SJCRH30 (cell line): ENCODE data around the gene OR5D14. TPM values are rescaled to one million over a fixed set of nuclear protein-coding genes. Genes with fewer than 3 reads are reported as not detected.

Experiments
- DNase-seq, 2 experiments: peaks; one replicate each; pipeline ENCODE4 v3.0.0-alpha.2; 2015 to 2020
- H3K27ac ChIP-seq: fragments of 250-450 bp; sonication (Bioruptor Pico); 2 replicates; pipeline ENCODE4 v1.5.1; 2020; ENCODE audit warnings: mild to moderate bottlenecking, moderate library complexity
- H3K27me3 ChIP-seq: fragments of 250-450 bp; sonication (Bioruptor Pico); 2 replicates; pipeline ENCODE4 v1.5.1; 2020; ENCODE audit warnings: mild to moderate bottlenecking, moderate library complexity
- H3K36me3 ChIP-seq: fragments of 250-450 bp; sonication (Bioruptor Pico); 2 replicates; pipeline ENCODE4 v1.5.1; 2020; ENCODE audit warnings: mild to moderate bottlenecking, moderate library complexity
- H3K4me1 ChIP-seq: fragments of 250-450 bp; sonication (Bioruptor Pico); 2 replicates; pipeline ENCODE4 v1.5.1; 2020; ENCODE audit warnings: mild to moderate bottlenecking, moderate library complexity
- H3K4me3 ChIP-seq: fragments of 250-450 bp; sonication (Bioruptor Pico); 2 replicates; pipeline ENCODE4 v1.5.1; 2020; ENCODE audit warnings: mild to moderate bottlenecking, moderate library complexity
- H3K9me3 ChIP-seq: fragments of 250-450 bp; sonication (Bioruptor Pico); replicated peaks from 2 replicates; pipeline ENCODE4 v1.5.1; 2020; ENCODE audit warnings: mild to moderate bottlenecking, moderate library complexity
- total RNA-seq: library from RNA; depleted of rRNA; stranded (reverse); fragments of >200 nt; shearing (Covaris generic); gene quantifications from 2 replicates; pipeline ENCODE4 v1.2.3, GENCODE V29; 2014; rRNA removed

Gene OR5D14
- total RNA-seq = not detected in 2 replicates

- Histone ChIP-seq H3K4me3 (no peak within 1 kb of the TSS), H3K36me3 (no peaks in the 10 kb centered on the region), H3K9me3 (no peaks in the 10 kb centered on the region), H3K27ac (no peak within 1 kb of the TSS), H3K27me3 (no peaks in the 10 kb centered on the region), H3K4me1 (no peaks in the 10 kb centered on the region)
- DNase-seq = no peak
Observed at GRCh38 chr11:55795256-55795655, at the start of gene OR5D14. TSS of gene OR5D14 (plus strand) at chr11:55795556. CDS start at chr11:55795556, 0 bp downstream.

- Histone ChIP-seq H3K4me1 (no peaks in the 10 kb centered on the region), H3K36me3 (no peaks in the 10 kb centered on the region), H3K4me3 (no peak within 1 kb of the TSS), H3K27ac (no peak within 1 kb of the TSS), H3K9me3 (no peaks in the 10 kb centered on the region), H3K27me3 (peaks cover 2% of the 10 kb centered on the region; the same call in 1 of the 2 replicates)
- DNase-seq = no peak
Observed at GRCh38 chr11:55773138-55773537, 22.2 kb upstream of the OR5D14 start, which contains the start of gene OR5D13. TSS of gene OR5D13 (plus strand) at chr11:55773438. CDS start at chr11:55773438, 0 bp downstream.

GRCh38 chr11:55791606-55792005 lies 3.8 kb upstream of the OR5D14 start:
- Histone ChIP-seq H3K9me3 (no peaks in the 10 kb centered on the region), H3K27me3 (no peaks in the 10 kb centered on the region), H3K4me3 (no peak overlapping the region), H3K27ac (no peak overlapping the region), H3K36me3 (no peaks in the 10 kb centered on the region), H3K4me1 (no peaks in the 10 kb centered on the region)
- no peak for DNase-seq

GRCh38 chr11:55793321-55793720 lies 2.0 kb upstream of the OR5D14 start:
- H3K4me3 ChIP-seq = no peak overlapping the region
- no peak for DNase-seq
- H3K36me3 ChIP-seq = no peaks in the 10 kb centered on the region
- H3K9me3 ChIP-seq = no peaks in the 10 kb centered on the region
- H3K4me1 ChIP-seq = no peaks in the 10 kb centered on the region
- no peaks in the 10 kb centered on the region for H3K27me3 ChIP-seq
- H3K27ac ChIP-seq = no peak overlapping the region

GRCh38 chr11:55806248-55806647 lies 10.9 kb downstream of the OR5D14 start:
- no peak overlapping the region for H3K27ac ChIP-seq
- no peak for DNase-seq
- no peaks in the 10 kb centered on the region for H3K9me3 ChIP-seq
- H3K36me3 ChIP-seq = no peaks in the 10 kb centered on the region
- peaks cover 8% of the 10 kb centered on the region; the same call in 1 of the 2 replicates for H3K27me3 ChIP-seq
- H3K4me3 ChIP-seq = no peak overlapping the region
- H3K4me1 ChIP-seq = no peaks in the 10 kb centered on the region

GRCh38 chr11:55811067-55811466 lies 15.7 kb downstream of the OR5D14 start, which contains the start of gene OR5L1:
TSS of gene OR5L1 (plus strand) at chr11:55811367. CDS start at chr11:55811467, 100 bp downstream.
- no peaks in the 10 kb centered on the region for H3K9me3 ChIP-seq
- no peak within 1 kb of the TSS for H3K4me3 ChIP-seq
- DNase-seq = no peak
- no peaks in the 10 kb centered on the region for H3K4me1 ChIP-seq
- H3K27me3 ChIP-seq = peaks cover 8% of the 10 kb centered on the region; the same call in 1 of the 2 replicates
- no peak within 1 kb of the TSS for H3K27ac ChIP-seq
- no peaks in the 10 kb centered on the region for H3K36me3 ChIP-seq

- no peak within 1 kb of the TSS for H3K27ac ChIP-seq
- H3K9me3 ChIP-seq = no peaks in the 10 kb centered on the region
- H3K36me3 ChIP-seq = no peaks in the 10 kb centered on the region
- no peaks in the 10 kb centered on the region for H3K27me3 ChIP-seq
- no peaks in the 10 kb centered on the region for H3K4me1 ChIP-seq
- H3K4me3 ChIP-seq = no peak within 1 kb of the TSS
- DNase-seq = no peak
Observed at GRCh38 chr11:55819330-55819729, 24.0 kb downstream of the OR5D14 start, which contains the start of gene OR5D18. TSS of gene OR5D18 (plus strand) at chr11:55819630. CDS start at chr11:55819630, 0 bp downstream.

- Histone ChIP-seq H3K36me3 (no peaks in the 10 kb centered on the region), H3K4me3 (no peak within 1 kb of the TSS), H3K27ac (no peak within 1 kb of the TSS), H3K4me1 (no peaks in the 10 kb centered on the region), H3K9me3 (no peaks in the 10 kb centered on the region), H3K27me3 (no peaks in the 10 kb centered on the region; the same call in 1 of the 2 replicates)
- no peak for DNase-seq
Observed at GRCh38 chr11:55826919-55827318, 31.6 kb downstream of the OR5D14 start, which contains the start of gene OR5L2. TSS of gene OR5L2 (plus strand) at chr11:55827219. CDS start at chr11:55827219, 0 bp downstream.

GRCh38 chr11:55838452-55838851 lies 43.1 kb downstream of the OR5D14 start, which contains the start of gene OR5D16:
TSS of gene OR5D16 (plus strand) at chr11:55838752. CDS start at chr11:55838752, 0 bp downstream.
- Histone ChIP-seq H3K4me1 (no peaks in the 10 kb centered on the region; the same call in 1 of the 2 replicates), H3K36me3 (no peaks in the 10 kb centered on the region), H3K9me3 (no peaks in the 10 kb centered on the region), H3K27ac (no peak within 1 kb of the TSS), H3K27me3 (no peaks in the 10 kb centered on the region), H3K4me3 (no peak within 1 kb of the TSS)
- DNase-seq = no peak

Other genes with a start within 250 kb of the OR5D14 start
- not detected in 2 replicates for gene OR4C15, start 241.1 kb upstream of the OR5D14 start, total RNA-seq
- gene OR4C16, start 223.4 kb upstream of the OR5D14 start, total RNA-seq = not detected in 2 replicates
- not detected in 2 replicates for gene OR4C11, start 187.9 kb upstream of the OR5D14 start, total RNA-seq
- gene OR4P4, start 160.4 kb upstream of the OR5D14 start, total RNA-seq = not detected in 2 replicates
- not detected in 2 replicates for gene OR4S2, start 147.2 kb upstream of the OR5D14 start, total RNA-seq
- gene OR4C6, start 133.4 kb upstream of the OR5D14 start, total RNA-seq = not detected in 2 replicates
- not detected in 2 replicates for gene OR5D13, start 22.1 kb upstream of the OR5D14 start, total RNA-seq
- gene OR5L1, start 15.8 kb downstream of the OR5D14 start, total RNA-seq = not detected in 2 replicates
- gene OR5D18, start 24.1 kb downstream of the OR5D14 start, total RNA-seq = not detected in 2 replicates
- not detected in 2 replicates for gene OR5L2, start 31.7 kb downstream of the OR5D14 start, total RNA-seq
- gene OR5D16, start 43.2 kb downstream of the OR5D14 start, total RNA-seq = not detected in 2 replicates
- gene TRIM51, start 87.7 kb downstream of the OR5D14 start, total RNA-seq = not detected in 2 replicates
- gene OR5W2, start 119.0 kb downstream of the OR5D14 start, total RNA-seq = not detected in 2 replicates
- gene OR5I1, start 140.8 kb downstream of the OR5D14 start, total RNA-seq = not detected in 2 replicates
- not detected in 2 replicates for gene OR10AG1, start 174.4 kb downstream of the OR5D14 start, total RNA-seq
- gene OR5F1, start 199.1 kb downstream of the OR5D14 start, total RNA-seq = not detected in 2 replicates
- not detected in 2 replicates for gene OR5AS1, start 232.1 kb downstream of the OR5D14 start, total RNA-seq